Upper lobe of left lung (tissue), 4 donors: Measurements from ENCODE around the gene TPD52L1.

Source experiments
- POLR2A ChIP-seq, 4 donors: fragments of 450-650 bp; IDR thresholded peaks; one replicate each; pipeline ENCODE4 v1.5.1; 2016 to 2017; ENCODE audit warnings: antibody characterized with exemption in 4 of 4, mild to moderate bottlenecking in 2 of 4
- POLR2AphosphoS5 ChIP-seq, 2 donors: sonication (generic); formaldehyde crosslinking; IDR thresholded peaks; one replicate each; pipeline ENCODE4 v1.5.1; 2017; ENCODE audit warnings: antibody characterized with exemption in 2 of 2

DNA sequence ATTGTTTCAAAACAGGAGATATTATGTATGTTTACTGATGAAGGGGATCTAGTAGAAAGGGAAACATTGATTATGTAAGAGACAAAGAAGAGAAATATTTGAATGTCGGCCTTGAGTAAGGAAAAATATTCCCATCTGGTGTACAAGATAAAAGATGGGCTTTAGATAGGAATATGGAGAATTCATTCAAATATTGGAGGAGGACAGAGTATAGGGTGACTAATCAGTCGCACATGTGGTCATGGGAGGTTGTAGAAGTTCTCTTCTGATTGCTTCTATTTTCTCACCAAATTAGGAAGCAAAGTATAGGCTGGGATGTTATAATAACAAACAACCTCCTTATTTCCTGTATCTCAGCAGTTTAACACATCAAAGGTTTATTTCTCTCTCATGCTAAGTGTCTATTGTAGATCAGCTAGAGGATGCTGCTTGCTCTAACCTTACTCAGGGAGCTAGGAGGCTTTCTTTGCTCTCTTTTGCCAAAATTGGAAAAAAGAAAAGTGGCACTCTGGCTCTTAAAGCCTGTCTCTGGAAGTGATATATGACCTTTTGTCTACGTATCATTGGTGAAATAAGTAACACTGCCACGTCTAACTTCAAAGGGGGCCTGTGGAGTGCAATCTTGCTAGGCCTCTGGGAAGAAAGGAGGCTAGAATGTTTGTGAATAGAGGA lies 149.4 kb downstream of the TPD52L1 start:
- TF ChIP-seq POLR2AphosphoS5 (IDR thresholded peaks at IDR 0.05) (no peak), POLR2A (IDR thresholded peaks at IDR 0.05) (no peak)
